ENCODE measurements around the gene PHF19. TPM values are rescaled to one million over a fixed set of nuclear protein-coding genes. Genes with fewer than 3 reads are reported as not detected.

PHF19 gene
- total and polyA plus RNA-seq, 2 experiments from 2014 or later, result 16.8 to 31.0 TPM

- H3K27me3 ChIP-seq (ENCODE audit: insufficient read depth), result peaks cover 14% of the 10 kb centered on the region
- peaks cover 8% of the 10 kb centered on the region; the same call in 1 of the 2 replicates for H3F3A ChIP-seq (replicated peaks; ENCODE audit: low read depth)
- no peak overlapping the region for H3K4me2 ChIP-seq
- no peak overlapping the region for H3K4me3 Mint-ChIP-seq
- H3K79me2 ChIP-seq (replicated peaks; ENCODE audit: insufficient read depth), result no peaks in the 10 kb centered on the region
- TF ChIP-seq NANOG (IDR thresholded peaks at IDR 0.05; ENCODE audit: borderline replicate concordance), result no peak
- TF ChIP-seq EZH2 (IDR thresholded peaks at IDR 0.05; ENCODE audit: low read depth, unreplicated experiment), result no peak
- TF ChIP-seq EZH2phosphoT487 (IDR thresholded peaks at IDR 0.05; ENCODE audit: unreplicated experiment), result no peak
- TF ChIP-seq, protein P1, sequence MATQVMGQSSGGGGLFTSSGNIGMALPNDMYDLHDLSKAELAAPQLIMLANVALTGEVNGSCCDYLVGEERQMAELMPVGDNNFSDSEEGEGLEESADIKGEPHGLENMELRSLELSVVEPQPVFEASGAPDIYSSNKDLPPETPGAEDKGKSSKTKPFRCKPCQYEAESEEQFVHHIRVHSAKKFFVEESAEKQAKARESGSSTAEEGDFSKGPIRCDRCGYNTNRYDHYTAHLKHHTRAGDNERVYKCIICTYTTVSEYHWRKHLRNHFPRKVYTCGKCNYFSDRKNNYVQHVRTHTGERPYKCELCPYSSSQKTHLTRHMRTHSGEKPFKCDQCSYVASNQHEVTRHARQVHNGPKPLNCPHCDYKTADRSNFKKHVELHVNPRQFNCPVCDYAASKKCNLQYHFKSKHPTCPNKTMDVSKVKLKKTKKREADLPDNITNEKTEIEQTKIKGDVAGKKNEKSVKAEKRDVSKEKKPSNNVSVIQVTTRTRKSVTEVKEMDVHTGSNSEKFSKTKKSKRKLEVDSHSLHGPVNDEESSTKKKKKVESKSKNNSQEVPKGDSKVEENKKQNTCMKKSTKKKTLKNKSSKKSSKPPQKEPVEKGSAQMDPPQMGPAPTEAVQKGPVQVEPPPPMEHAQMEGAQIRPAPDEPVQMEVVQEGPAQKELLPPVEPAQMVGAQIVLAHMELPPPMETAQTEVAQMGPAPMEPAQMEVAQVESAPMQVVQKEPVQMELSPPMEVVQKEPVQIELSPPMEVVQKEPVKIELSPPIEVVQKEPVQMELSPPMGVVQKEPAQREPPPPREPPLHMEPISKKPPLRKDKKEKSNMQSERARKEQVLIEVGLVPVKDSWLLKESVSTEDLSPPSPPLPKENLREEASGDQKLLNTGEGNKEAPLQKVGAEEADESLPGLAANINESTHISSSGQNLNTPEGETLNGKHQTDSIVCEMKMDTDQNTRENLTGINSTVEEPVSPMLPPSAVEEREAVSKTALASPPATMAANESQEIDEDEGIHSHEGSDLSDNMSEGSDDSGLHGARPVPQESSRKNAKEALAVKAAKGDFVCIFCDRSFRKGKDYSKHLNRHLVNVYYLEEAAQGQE (IDR thresholded peaks at IDR 0.05; ENCODE audit: unreplicated experiment), result no peak
- TF ChIP-seq, protein P2, sequence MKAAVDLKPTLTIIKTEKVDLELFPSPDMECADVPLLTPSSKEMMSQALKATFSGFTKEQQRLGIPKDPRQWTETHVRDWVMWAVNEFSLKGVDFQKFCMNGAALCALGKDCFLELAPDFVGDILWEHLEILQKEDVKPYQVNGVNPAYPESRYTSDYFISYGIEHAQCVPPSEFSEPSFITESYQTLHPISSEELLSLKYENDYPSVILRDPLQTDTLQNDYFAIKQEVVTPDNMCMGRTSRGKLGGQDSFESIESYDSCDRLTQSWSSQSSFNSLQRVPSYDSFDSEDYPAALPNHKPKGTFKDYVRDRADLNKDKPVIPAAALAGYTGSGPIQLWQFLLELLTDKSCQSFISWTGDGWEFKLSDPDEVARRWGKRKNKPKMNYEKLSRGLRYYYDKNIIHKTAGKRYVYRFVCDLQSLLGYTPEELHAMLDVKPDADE (IDR thresholded peaks at IDR 0.05), result no peak
- TF ChIP-seq ZNF114 (CRISPR knock-in tag; IDR thresholded peaks at IDR 0.05), result no peak
- H3K4me3 ChIP-seq, result no peak overlapping the region
- H3K36me3 ChIP-seq (ENCODE audit: insufficient read depth), result no peaks in the 10 kb centered on the region
- no peaks in the 10 kb centered on the region for H3K9me3 Mint-ChIP-seq
- H4K20me1 ChIP-seq (replicated peaks; ENCODE audit: insufficient read depth), result no peaks in the 10 kb centered on the region
- H3K9me2 ChIP-seq (ENCODE audit: insufficient read depth), result no peaks in the 10 kb centered on the region
- ATAC-seq (no peak), DNase-seq (ENCODE audit: low spot score) (no peak)
- H3K27ac Mint-ChIP-seq, result no peak overlapping the region
- H2AFZ ChIP-seq, result 0 out of 2 replicates have a peak overlapping the region, but pooled peaks have one; percentile 11
- peaks cover 14% of the 10 kb centered on the region for H3K27me3 Mint-ChIP-seq (ENCODE audit: insufficient read depth, low read depth, poor library complexity)
- H3K36me3 Mint-ChIP-seq (ENCODE audit: low read depth), result no peaks in the 10 kb centered on the region
- H3K27ac ChIP-seq (ENCODE audit: low read depth), result no peak overlapping the region
- peaks cover 6% of the 10 kb centered on the region; the same call in 1 of the 2 replicates for H3K4me1 ChIP-seq (ENCODE audit: insufficient read depth)
- H3K4me1 Mint-ChIP-seq, result peaks cover 20% of the 10 kb centered on the region
These were observed 12.8 kb upstream of the PHF19 start for GRCh38 chr9:120889606-120890271.

DNA sequence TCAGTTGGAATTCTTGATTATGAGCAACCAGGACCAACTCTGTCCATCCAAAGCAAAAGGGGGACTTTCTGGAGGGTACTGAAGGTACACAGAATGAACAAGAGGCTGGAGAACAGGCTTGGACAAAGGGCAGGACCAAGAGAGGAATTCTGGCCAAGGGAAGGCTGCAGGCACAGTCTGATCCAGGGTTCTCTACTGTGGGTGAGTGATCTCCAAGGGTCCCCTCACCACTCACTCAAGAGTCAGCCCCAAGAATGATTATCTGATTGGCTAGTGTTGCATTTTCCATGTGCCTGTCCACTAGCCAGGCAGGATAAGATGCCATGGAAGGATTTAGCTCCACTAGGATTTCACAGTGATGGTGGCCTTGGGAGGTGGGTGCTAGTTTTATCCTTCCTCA is 11.6 kb upstream of the PHF19 start:
- Mint-ChIP-seq H3K4me3 (no peak overlapping the region), H3K36me3 (ENCODE audit: low read depth) (no peaks in the 10 kb centered on the region), H3K27me3 (ENCODE audit: insufficient read depth, low read depth, poor library complexity) (peaks cover 13% of the 10 kb centered on the region), H3K27ac (no peak overlapping the region), H3K4me1 (peaks cover 20% of the 10 kb centered on the region), H3K9me3 (no peaks in the 10 kb centered on the region)
- H3F3A ChIP-seq (replicated peaks; ENCODE audit: low read depth), result peaks cover 2% of the 10 kb centered on the region; the same call in 1 of the 2 replicates
- H2AFZ ChIP-seq, result no peak overlapping the region
- H3K9me2 ChIP-seq (ENCODE audit: insufficient read depth), result no peaks in the 10 kb centered on the region
- no peak overlapping the region for H3K4me2 ChIP-seq
- H3K79me2 ChIP-seq (replicated peaks; ENCODE audit: insufficient read depth), result no peaks in the 10 kb centered on the region
- H3K27me3 ChIP-seq (ENCODE audit: insufficient read depth), result peaks cover 4% of the 10 kb centered on the region
- peaks cover 6% of the 10 kb centered on the region; the same call in 1 of the 2 replicates for H3K4me1 ChIP-seq (ENCODE audit: insufficient read depth)
- H3K36me3 ChIP-seq (ENCODE audit: insufficient read depth), result no peaks in the 10 kb centered on the region
- DNase-seq (ENCODE audit: low spot score), result no peak
- no peaks in the 10 kb centered on the region for H4K20me1 ChIP-seq (replicated peaks; ENCODE audit: insufficient read depth)
- ATAC-seq, result no peak
- H3K4me3 ChIP-seq, result no peak overlapping the region
- no peak overlapping the region for H3K27ac ChIP-seq (ENCODE audit: low read depth)
- TF ChIP-seq, protein P2 (IDR thresholded peaks at IDR 0.05), result no peak
- TF ChIP-seq, protein P3, sequence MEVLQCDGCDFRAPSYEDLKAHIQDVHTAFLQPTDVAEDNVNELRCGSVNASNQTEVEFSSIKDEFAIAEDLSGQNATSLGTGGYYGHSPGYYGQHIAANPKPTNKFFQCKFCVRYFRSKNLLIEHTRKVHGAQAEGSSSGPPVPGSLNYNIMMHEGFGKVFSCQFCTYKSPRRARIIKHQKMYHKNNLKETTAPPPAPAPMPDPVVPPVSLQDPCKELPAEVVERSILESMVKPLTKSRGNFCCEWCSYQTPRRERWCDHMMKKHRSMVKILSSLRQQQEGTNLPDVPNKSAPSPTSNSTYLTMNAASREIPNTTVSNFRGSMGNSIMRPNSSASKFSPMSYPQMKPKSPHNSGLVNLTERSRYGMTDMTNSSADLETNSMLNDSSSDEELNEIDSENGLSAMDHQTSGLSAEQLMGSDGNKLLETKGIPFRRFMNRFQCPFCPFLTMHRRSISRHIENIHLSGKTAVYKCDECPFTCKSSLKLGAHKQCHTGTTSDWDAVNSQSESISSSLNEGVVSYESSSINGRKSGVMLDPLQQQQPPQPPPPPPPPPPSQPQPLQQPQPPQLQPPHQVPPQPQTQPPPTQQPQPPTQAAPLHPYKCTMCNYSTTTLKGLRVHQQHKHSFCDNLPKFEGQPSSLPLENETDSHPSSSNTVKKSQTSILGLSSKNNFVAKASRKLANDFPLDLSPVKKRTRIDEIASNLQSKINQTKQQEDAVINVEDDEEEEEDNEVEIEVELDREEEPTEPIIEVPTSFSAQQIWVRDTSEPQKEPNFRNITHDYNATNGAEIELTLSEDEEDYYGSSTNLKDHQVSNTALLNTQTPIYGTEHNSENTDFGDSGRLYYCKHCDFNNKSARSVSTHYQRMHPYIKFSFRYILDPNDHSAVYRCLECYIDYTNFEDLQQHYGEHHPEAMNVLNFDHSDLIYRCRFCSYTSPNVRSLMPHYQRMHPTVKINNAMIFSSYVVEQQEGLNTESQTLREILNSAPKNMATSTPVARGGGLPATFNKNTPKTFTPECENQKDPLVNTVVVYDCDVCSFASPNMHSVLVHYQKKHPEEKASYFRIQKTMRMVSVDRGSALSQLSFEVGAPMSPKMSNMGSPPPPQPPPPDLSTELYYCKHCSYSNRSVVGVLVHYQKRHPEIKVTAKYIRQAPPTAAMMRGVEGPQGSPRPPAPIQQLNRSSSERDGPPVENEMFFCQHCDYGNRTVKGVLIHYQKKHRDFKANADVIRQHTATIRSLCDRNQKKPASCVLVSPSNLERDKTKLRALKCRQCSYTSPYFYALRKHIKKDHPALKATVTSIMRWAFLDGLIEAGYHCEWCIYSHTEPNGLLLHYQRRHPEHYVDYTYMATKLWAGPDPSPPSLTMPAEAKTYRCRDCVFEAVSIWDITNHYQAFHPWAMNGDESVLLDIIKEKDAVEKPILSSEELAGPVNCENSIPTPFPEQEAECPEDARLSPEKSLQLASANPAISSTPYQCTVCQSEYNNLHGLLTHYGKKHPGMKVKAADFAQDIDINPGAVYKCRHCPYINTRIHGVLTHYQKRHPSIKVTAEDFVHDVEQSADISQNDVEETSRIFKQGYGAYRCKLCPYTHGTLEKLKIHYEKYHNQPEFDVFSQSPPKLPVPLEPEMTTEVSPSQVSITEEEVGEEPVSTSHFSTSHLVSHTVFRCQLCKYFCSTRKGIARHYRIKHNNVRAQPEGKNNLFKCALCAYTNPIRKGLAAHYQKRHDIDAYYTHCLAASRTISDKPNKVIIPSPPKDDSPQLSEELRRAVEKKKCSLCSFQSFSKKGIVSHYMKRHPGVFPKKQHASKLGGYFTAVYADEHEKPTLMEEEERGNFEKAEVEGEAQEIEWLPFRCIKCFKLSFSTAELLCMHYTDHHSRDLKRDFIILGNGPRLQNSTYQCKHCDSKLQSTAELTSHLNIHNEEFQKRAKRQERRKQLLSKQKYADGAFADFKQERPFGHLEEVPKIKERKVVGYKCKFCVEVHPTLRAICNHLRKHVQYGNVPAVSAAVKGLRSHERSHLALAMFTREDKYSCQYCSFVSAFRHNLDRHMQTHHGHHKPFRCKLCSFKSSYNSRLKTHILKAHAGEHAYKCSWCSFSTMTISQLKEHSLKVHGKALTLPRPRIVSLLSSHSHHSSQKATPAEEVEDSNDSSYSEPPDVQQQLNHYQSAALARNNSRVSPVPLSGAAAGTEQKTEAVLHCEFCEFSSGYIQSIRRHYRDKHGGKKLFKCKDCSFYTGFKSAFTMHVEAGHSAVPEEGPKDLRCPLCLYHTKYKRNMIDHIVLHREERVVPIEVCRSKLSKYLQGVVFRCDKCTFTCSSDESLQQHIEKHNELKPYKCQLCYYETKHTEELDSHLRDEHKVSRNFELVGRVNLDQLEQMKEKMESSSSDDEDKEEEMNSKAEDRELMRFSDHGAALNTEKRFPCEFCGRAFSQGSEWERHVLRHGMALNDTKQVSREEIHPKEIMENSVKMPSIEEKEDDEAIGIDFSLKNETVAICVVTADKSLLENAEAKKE (CRISPR knock-in tag; IDR thresholded peaks at IDR 0.05), result no peak
- TF ChIP-seq STAT1 (IDR thresholded peaks at IDR 0.05; ENCODE audit: unreplicated experiment) (no peak), EZH2phosphoT487 (IDR thresholded peaks at IDR 0.05; ENCODE audit: unreplicated experiment) (no peak), EZH2 (IDR thresholded peaks at IDR 0.05; ENCODE audit: low read depth, unreplicated experiment) (no peak)

Measured in GM23338 (cell line).